ENCODE data around the gene TEX35.

The TEX35 gene

GRCh38 chr1:178571807-178572206 is 58.9 kb downstream of the TEX35 start:
- no peak overlapping the region for H3K4me3 ChIP-seq (ENCODE audit: low read depth, low read length)
- TF ChIP-seq ZSCAN16 (tag by site-specific recombination; IDR thresholded peaks at IDR 0.05) (no peak), PBX3 (CRISPR knock-in tag; IDR thresholded peaks at IDR 0.05) (no peak), ZNF561 (tag by site-specific recombination; IDR thresholded peaks at IDR 0.05; ENCODE audit: borderline replicate concordance) (no peak), ZNF157 (tag by site-specific recombination; IDR thresholded peaks at IDR 0.05) (no peak), MYNN (tag by site-specific recombination; IDR thresholded peaks at IDR 0.05; ENCODE audit: borderline replicate concordance) (no peak), ZNF169 (tag by site-specific recombination; IDR thresholded peaks at IDR 0.05) (no peak), KLF16 (tag by site-specific recombination; IDR thresholded peaks at IDR 0.05) (no peak), ZFP41 (tag by site-specific recombination; IDR thresholded peaks at IDR 0.05; ENCODE audit: borderline replicate concordance) (no peak), ZNF623 (tag by site-specific recombination; IDR thresholded peaks at IDR 0.05) (no peak), EGR2 (tag by site-specific recombination; IDR thresholded peaks at IDR 0.05; ENCODE audit: low read depth) (no peak), BCL11B (tag by site-specific recombination; IDR thresholded peaks at IDR 0.05; ENCODE audit: low read depth) (no peak), ZNF768 (tag by site-specific recombination; IDR thresholded peaks at IDR 0.05) (no peak), SP2 (tag by site-specific recombination; IDR thresholded peaks at IDR 0.05) (no peak), ZNF133 (tag by site-specific recombination; IDR thresholded peaks at IDR 0.05) (no peak), ZSCAN23 (tag by site-specific recombination; IDR thresholded peaks at IDR 0.05) (no peak), SETDB1 (IDR thresholded peaks at IDR 0.05; ENCODE audit: insufficient read length, low read length) (no peak)
- CTCF ChIA-PET: interaction anchor here (0.7 kb wide), 1 partner anchor 278 kb away, joined by 3 read pairs; no protein-coding TSS in a partner anchor
- H3K27ac ChIP-seq (ENCODE audit: extremely low read depth, low read depth, low read length): no peak overlapping the region
- POLR2A ChIA-PET: no interaction called here
- no peaks in the 10 kb centered on the region for H3K9me3 ChIP-seq (ENCODE audit: control insufficient read depth, insufficient read depth, low read depth, low read length)
- H3K4me1 ChIP-seq (ENCODE audit: control insufficient read depth, insufficient read depth, low read length): 0 out of 2 replicates have a peak, but pooled peaks cover 3% of the 10 kb centered on the region
- no peaks in the 10 kb centered on the region for H3K36me3 ChIP-seq (ENCODE audit: control insufficient read depth in 2 of 2, insufficient read depth in 1 of 2, low read length in 2 of 2)

All from HEK293 (cell line).